Breast epithelium (tissue), 4 donors: ENCODE measurements around the gene KRT23. TPM values are rescaled to one million over a fixed set of nuclear protein-coding genes. Genes with fewer than 3 reads are reported as not detected.

Source experiments
- DNase-seq, 2 donors: peaks; one replicate each; pipeline ENCODE4 v3.0.0-alpha.2; 2019; ENCODE audit warnings: low spot score in 2 of 2
- H3K27ac ChIP-seq, 2 donors: fragments of 200-600 bp; sonication (generic) in 1 of 2; one replicate each; pipeline ENCODE4 v1.5.1; 2016 to 2019; ENCODE audit warnings: mild to moderate bottlenecking in 1 of 2
- H3K27me3 ChIP-seq, 2 donors: fragments of 200-600 bp; sonication (generic) in 1 of 2; one replicate each; pipeline versions ENCODE4 v1.5.1 to v1.6.0; 2017 to 2019; ENCODE audit warnings: control low read depth in 1 of 2, mild to moderate bottlenecking in 1 of 2
- H3K36me3 ChIP-seq: fragments of 200-600 bp; one replicate; pipeline ENCODE4 v1.5.1; 2019
- H3K4me1 ChIP-seq, 2 donors: fragments of 200-600 bp; sonication (generic); one replicate each; pipeline ENCODE4 v1.5.1; 2016 to 2019; ENCODE audit warnings: control low read depth in 1 of 2
- H3K4me3 ChIP-seq, 3 donors: fragments of 200-600 bp; sonication (generic); 1 replicate in 2 of 3; 2 replicates in 1 of 3; pipeline ENCODE4 v1.5.1; 2016 to 2019; ENCODE audit warnings: mild to moderate bottlenecking in 3 of 3, moderate library complexity in 2 of 3
- H3K9me3 ChIP-seq, 2 donors: fragments of 200-600 bp; sonication (generic) in 1 of 2; one replicate each; pipeline ENCODE4 v1.5.1; 2016 to 2019; ENCODE audit warnings: control low read depth in 1 of 2
- POLR2A ChIP-seq: fragments of 450-650 bp; IDR thresholded peaks from one replicate; pipeline ENCODE4 v1.6.1; 2016; ENCODE audit warnings: antibody characterized with exemption, mild to moderate bottlenecking, moderate library complexity
- POLR2AphosphoS5 ChIP-seq, 3 donors: sonication (generic); formaldehyde crosslinking; IDR thresholded peaks; one replicate each; pipeline ENCODE4 v1.6.1; 2017; ENCODE audit warnings: antibody characterized with exemption in 3 of 3
- intact Hi-C: fragments of 100-400 bp; cut with DNase I; formaldehyde crosslinking; loops from one replicate; pipeline ENCODE4 v1.15.1; 2023; ENCODE audit warnings: low total_unique reads
- total RNA-seq, 3 donors: library from RNA; depleted of rRNA; stranded (reverse); fragments of >200 nt; gene quantifications; one replicate each; pipeline ENCODE4 v1.1.0, GENCODE V29; 2016
- TF ChIP-seq, protein P1 (sequence below), 3 donors: fragments of 450-650 bp; IDR thresholded peaks; one replicate each; pipeline ENCODE4 v1.5.1; 2016 to 2017; ENCODE audit warnings: antibody characterized with exemption in 3 of 3, mild to moderate bottlenecking in 3 of 3, moderate library complexity in 3 of 3

The KRT23 gene
- total RNA-seq, 3 donors from 2014 or later, result 37.7 to 57.5 TPM; not detected in 1

DNA sequence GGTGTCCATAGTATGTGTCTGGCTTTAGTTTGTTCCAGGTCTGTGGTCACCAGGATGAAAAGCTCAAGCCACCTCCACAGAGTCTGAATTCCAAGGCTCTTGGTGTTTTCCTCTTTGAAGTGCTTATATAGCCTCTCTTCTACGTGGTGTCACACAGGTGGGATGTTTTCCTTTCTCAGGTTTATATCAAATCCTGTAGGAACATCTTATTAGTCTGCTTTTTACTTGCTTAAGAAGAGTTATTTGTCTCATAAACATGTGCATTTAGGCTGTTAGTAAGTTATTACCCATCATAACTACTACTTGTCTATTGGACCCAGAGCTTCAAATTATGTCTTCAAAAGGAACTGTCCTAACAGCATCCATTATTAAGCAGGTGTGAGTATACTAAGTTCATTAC is 29.4 kb upstream of the KRT23 start, which contains the start of gene KRT39:
KRT39 (minus strand) TSS at position 101 of the 400 bp plus-strand sequence; CDS start at position 9, 92 bp downstream.
- TF ChIP-seq POLR2A (no peak), POLR2AphosphoS5 (IDR thresholded peaks at IDR 0.05) (no peak)
- TF ChIP-seq, protein P1, sequence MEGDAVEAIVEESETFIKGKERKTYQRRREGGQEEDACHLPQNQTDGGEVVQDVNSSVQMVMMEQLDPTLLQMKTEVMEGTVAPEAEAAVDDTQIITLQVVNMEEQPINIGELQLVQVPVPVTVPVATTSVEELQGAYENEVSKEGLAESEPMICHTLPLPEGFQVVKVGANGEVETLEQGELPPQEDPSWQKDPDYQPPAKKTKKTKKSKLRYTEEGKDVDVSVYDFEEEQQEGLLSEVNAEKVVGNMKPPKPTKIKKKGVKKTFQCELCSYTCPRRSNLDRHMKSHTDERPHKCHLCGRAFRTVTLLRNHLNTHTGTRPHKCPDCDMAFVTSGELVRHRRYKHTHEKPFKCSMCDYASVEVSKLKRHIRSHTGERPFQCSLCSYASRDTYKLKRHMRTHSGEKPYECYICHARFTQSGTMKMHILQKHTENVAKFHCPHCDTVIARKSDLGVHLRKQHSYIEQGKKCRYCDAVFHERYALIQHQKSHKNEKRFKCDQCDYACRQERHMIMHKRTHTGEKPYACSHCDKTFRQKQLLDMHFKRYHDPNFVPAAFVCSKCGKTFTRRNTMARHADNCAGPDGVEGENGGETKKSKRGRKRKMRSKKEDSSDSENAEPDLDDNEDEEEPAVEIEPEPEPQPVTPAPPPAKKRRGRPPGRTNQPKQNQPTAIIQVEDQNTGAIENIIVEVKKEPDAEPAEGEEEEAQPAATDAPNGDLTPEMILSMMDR (IDR thresholded peaks at IDR 0.05), result no peak
- H3K4me1 ChIP-seq, result no peaks in the 10 kb centered on the region
- no peak for DNase-seq
- intact Hi-C loops, result no loop called here
- H3K9me3 ChIP-seq, result no peaks in the 10 kb centered on the region
- H3K27ac ChIP-seq, result peak within 1 kb of the TSS in 1 of 2 donors; percentile 58
- no peaks in the 10 kb centered on the region for H3K36me3 ChIP-seq
- no peak within 1 kb of the TSS for H3K4me3 ChIP-seq
- H3K27me3 ChIP-seq, result no peaks in the 10 kb centered on the region

DNA sequence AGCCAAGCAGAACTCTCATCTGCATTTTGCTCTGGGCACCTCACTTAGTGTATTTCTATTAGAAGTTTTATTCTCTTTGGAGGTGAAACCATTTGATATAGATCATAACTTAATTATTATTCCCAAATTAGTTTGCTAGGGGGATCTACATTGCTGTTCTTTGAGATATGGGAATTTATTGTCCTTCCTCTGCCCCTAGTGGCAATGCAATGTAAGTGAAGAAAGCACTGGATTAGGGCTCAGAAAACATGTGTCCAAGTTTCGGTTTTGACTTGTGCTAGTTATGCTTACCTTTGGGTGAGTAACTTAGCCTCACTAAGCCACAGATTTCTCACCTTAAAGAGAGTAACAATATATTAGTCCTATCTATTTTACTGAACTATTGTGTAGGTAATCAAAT is 26.4 kb upstream of the KRT23 start:
- no peaks in the 10 kb centered on the region for H3K4me1 ChIP-seq
- no peaks in the 10 kb centered on the region for H3K27me3 ChIP-seq
- TF ChIP-seq POLR2AphosphoS5 (IDR thresholded peaks at IDR 0.05) (no peak), POLR2A (no peak)
- TF ChIP-seq, protein P1 (IDR thresholded peaks at IDR 0.05), result peak; percentile 46 to 58 (median 50)
- no peaks in the 10 kb centered on the region for H3K36me3 ChIP-seq
- intact Hi-C loops, result no loop called here
- DNase-seq, result no peak
- no peaks in the 10 kb centered on the region for H3K9me3 ChIP-seq
- no peak overlapping the region for H3K4me3 ChIP-seq
- peak overlapping the region in 1 of 2 donors; percentile 1 for H3K27ac ChIP-seq

DNA sequence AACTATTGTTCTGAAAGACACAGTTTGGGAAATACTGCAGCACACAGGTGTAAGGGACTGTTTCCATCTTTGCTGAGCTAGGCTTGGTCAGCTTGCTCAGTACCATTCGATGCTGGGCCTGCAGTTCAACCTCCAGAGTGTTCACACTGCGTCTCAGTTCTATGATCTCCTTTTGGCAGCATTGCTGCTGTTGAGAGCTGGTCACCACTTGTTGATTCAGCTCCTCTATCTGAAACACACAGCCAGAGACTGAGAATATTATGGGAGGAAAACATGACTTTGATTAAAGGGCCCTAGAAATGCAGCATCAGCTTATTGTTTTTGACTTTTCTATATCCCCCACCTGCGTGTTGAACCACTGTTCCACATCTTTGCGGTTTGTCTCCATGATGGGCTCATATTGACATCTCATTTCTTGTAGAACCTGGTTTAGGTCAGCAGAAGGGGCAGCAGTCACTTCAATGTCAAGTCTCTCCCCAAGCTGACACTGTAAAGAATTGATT is 24.7 kb upstream of the KRT23 start:
- no peak overlapping the region for H3K27ac ChIP-seq

DNA sequence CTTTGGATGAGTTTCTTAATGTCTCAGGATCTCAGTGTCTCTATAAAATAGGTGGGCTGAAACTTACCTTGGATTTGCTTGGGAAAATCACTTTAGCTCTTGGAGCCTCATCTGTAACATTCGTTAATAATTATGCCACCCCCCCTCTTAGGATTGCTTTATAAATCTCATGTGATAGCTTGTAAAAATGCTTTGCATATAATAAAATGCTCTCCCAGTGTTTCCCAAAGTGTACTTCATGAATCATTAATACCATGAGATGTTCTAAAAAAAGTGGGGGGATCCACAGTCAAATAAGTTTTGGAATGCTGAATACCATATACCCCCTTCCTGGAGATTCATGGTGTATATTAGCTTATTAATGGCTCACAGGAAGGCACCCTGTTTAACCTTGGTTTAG is 24.1 kb upstream of the KRT23 start:
- H3K36me3 ChIP-seq, result no peaks in the 10 kb centered on the region
- no peak for TF ChIP-seq POLR2AphosphoS5 (IDR thresholded peaks at IDR 0.05)
- TF ChIP-seq POLR2A, result no peak
- TF ChIP-seq, protein P1 (IDR thresholded peaks at IDR 0.05), result no peak
- H3K4me3 ChIP-seq, result no peak overlapping the region
- no peak overlapping the region for H3K27ac ChIP-seq
- no peak for DNase-seq
- intact Hi-C loops, result no loop called here
- H3K4me1 ChIP-seq, result peaks cover 0 to 14% of the 10 kb centered on the region in 2 donors
- no peaks in the 10 kb centered on the region for H3K27me3 ChIP-seq
- H3K9me3 ChIP-seq, result no peaks in the 10 kb centered on the region

More for the DNA sequence above, 24.7 kb upstream of the KRT23 start:
- H3K4me3 ChIP-seq, result no peak overlapping the region
- H3K4me1 ChIP-seq, result peaks cover 0 to 10% of the 10 kb centered on the region in 2 donors
- no peaks in the 10 kb centered on the region for H3K27me3 ChIP-seq
- DNase-seq, result no peak
- no peaks in the 10 kb centered on the region for H3K9me3 ChIP-seq
- TF ChIP-seq POLR2A (no peak), POLR2AphosphoS5 (IDR thresholded peaks at IDR 0.05) (no peak)
- TF ChIP-seq, protein P1 (IDR thresholded peaks at IDR 0.05), result no peak
- H3K36me3 ChIP-seq, result no peaks in the 10 kb centered on the region
- intact Hi-C loops, result no loop called here

DNA sequence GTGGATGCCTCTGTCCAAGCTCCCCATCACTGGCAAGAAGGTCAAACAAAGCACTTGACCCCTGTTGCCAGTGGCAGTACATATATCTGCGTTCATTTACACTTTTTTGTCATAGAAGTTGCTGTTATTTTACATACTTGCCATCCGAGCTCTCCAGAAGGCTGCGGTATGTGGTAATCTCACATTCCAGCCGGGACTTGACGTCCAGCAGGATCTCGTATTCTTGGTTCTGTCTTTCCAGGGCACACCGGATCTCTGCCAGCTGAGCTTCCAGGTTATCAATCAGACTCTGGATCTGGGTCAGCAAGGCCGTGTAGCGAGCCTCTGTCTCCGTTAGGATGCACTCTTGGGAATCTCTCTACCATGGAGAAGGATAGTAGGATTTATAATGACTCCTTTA is 22.7 kb upstream of the KRT23 start:
- intact Hi-C loops, result no loop called here
- H3K36me3 ChIP-seq, result no peaks in the 10 kb centered on the region
- H3K27ac ChIP-seq, result peak overlapping the region in 1 of 2 donors; percentile 57
- no peak overlapping the region for H3K4me3 ChIP-seq
- no peaks in the 10 kb centered on the region for H3K27me3 ChIP-seq
- H3K4me1 ChIP-seq, result peaks cover 0 to 18% of the 10 kb centered on the region in 2 donors
- H3K9me3 ChIP-seq, result no peaks in the 10 kb centered on the region
- DNase-seq, result no peak
- TF ChIP-seq, protein P1 (IDR thresholded peaks at IDR 0.05), result no peak
- TF ChIP-seq POLR2AphosphoS5 (IDR thresholded peaks at IDR 0.05) (no peak), POLR2A (no peak)
